GM12891 (cell line): ENCODE results near the gene ADSL.

Experiments
- POLR2A ChIP-seq: IDR thresholded peaks from 2 replicates; pipeline ENCODE4 v1.6.1; 2011; ENCODE audit warnings: low read depth, low read length, control low read depth
- POLR2AphosphoS5 ChIP-seq: IDR thresholded peaks from 2 replicates; pipeline ENCODE4 v1.6.1; 2011; ENCODE audit warnings: low read depth, low read length, control low read depth
- SPI1 ChIP-seq: IDR thresholded peaks from 2 replicates; pipeline ENCODE4 v1.6.1; 2011; ENCODE audit warnings: low read depth, low read length, control low read depth
- TAF1 ChIP-seq: IDR thresholded peaks from 2 replicates; pipeline ENCODE4 v1.6.1; 2011; ENCODE audit warnings: low read depth, low read length, control low read depth

GRCh38 chr22:40322021-40322420 lies 24.3 kb upstream of the ADSL start:
- TF ChIP-seq POLR2A (no peak), TAF1 (no peak), POLR2AphosphoS5 (no peak), SPI1 (no peak)
